ENCODE measurements around the gene ITFG1. TPM values are rescaled to one million over a fixed set of nuclear protein-coding genes. Genes with fewer than 3 reads are reported as not detected.
"Not testable (repeated sequence)": the region's sequence is repeated elsewhere in the genome, so short reads cannot be mapped to it uniquely, and the experiment has no call there.

The ITFG1 gene
- total RNA-seq, 1 donor from 2014 or later = 71.3 TPM

DNA sequence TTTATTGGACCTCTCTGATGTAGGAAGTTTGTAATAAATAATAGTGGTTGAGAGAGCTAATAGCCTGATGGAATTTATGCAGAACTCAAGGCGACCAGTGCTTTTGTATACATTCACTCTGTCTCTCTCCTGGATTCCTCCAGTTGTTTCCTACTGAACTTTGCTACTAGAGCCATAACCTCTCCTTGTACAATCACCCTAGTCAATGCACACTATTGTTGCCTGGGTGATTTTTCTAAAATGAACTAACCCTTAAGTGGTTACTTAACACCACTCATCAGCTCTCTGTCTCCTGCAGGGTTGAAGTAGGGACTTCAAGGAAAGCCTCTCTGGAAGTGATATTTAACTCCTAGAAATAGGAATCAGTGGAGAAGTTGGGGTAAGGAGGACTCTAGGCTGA, 9.9 kb upstream of the ITFG1 start:
- intact Hi-C loops (cut with micrococcal nuclease) = no loop called here
- H3K36me3 ChIP-seq = no peaks in the 10 kb centered on the region
- no peaks in the 10 kb centered on the region for H3K27me3 ChIP-seq (ENCODE audit: low read depth)
- no peaks in the 10 kb centered on the region for H3K9me3 ChIP-seq (replicated peaks)
- TF ChIP-seq, protein P1, sequence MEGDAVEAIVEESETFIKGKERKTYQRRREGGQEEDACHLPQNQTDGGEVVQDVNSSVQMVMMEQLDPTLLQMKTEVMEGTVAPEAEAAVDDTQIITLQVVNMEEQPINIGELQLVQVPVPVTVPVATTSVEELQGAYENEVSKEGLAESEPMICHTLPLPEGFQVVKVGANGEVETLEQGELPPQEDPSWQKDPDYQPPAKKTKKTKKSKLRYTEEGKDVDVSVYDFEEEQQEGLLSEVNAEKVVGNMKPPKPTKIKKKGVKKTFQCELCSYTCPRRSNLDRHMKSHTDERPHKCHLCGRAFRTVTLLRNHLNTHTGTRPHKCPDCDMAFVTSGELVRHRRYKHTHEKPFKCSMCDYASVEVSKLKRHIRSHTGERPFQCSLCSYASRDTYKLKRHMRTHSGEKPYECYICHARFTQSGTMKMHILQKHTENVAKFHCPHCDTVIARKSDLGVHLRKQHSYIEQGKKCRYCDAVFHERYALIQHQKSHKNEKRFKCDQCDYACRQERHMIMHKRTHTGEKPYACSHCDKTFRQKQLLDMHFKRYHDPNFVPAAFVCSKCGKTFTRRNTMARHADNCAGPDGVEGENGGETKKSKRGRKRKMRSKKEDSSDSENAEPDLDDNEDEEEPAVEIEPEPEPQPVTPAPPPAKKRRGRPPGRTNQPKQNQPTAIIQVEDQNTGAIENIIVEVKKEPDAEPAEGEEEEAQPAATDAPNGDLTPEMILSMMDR (IDR thresholded peaks at IDR 0.05; ENCODE audit: borderline replicate concordance) = no peak
- H3K4me1 ChIP-seq = peaks cover 77% of the 10 kb centered on the region
- H3K4me3 ChIP-seq = no peak overlapping the region
- H3K27ac ChIP-seq (replicated peaks) = no peak overlapping the region
- no peak for DNase-seq

DNA sequence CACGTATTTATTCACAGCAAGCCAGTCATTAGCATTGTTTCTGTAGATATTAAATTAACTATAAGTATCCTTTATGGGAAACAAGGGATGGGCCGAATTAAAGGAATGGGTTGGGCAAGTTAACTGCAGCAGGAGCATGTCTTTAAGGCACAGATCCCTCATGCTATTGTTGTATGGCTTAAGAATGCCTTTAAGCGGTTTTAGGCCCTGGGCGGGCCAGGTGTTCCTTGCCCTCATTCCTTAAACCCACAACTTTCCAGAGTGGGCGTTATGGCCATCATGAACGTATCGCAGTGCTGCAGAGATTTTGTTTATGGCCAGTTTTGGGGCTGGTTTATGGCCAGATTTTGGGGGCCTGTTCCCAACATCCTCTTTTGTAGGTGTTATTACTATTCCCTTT, 9.3 kb upstream of the ITFG1 start:
- H3K27ac ChIP-seq (replicated peaks) = no peak overlapping the region
- no peaks in the 10 kb centered on the region for H3K9me3 ChIP-seq (replicated peaks)
- no peaks in the 10 kb centered on the region for H3K36me3 ChIP-seq
- H3K27me3 ChIP-seq (ENCODE audit: low read depth) = no peaks in the 10 kb centered on the region
- H3K4me3 ChIP-seq = no peak overlapping the region
- intact Hi-C loops (cut with micrococcal nuclease) = no loop called here
- no peak for DNase-seq
- H3K4me1 ChIP-seq = peaks cover 77% of the 10 kb centered on the region
- TF ChIP-seq, protein P1 (IDR thresholded peaks at IDR 0.05; ENCODE audit: borderline replicate concordance) = no peak

DNA sequence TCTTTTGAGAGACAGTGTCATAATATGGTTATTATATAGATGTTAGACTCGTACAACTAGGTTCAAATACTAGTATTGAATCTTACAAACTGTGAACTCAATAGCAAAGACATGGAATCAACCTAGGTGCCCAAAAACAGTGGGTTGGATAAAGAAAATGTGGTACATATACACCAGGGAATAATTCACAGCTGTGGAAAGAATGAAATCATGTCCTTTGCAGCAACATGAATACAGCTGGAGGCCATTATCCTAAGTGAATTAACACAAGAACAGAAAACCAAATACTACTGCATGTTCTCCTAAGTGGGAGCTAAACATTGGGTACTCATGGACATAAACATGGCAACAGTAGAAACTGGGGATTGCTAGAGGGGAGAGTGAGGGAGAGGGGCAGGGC, 8.4 kb upstream of the ITFG1 start:
- peak overlapping the region; percentile 11 for H3K27ac ChIP-seq (replicated peaks)
- no peak for DNase-seq
- H3K4me3 ChIP-seq = no peak overlapping the region
- H3K27me3 ChIP-seq (ENCODE audit: low read depth) = no peaks in the 10 kb centered on the region
- no peaks in the 10 kb centered on the region for H3K36me3 ChIP-seq
- TF ChIP-seq, protein P1 (IDR thresholded peaks at IDR 0.05; ENCODE audit: borderline replicate concordance) = no peak
- no peaks in the 10 kb centered on the region for H3K9me3 ChIP-seq (replicated peaks)
- H3K4me1 ChIP-seq = peaks cover 81% of the 10 kb centered on the region
- intact Hi-C loops (cut with micrococcal nuclease) = no loop called here

DNA sequence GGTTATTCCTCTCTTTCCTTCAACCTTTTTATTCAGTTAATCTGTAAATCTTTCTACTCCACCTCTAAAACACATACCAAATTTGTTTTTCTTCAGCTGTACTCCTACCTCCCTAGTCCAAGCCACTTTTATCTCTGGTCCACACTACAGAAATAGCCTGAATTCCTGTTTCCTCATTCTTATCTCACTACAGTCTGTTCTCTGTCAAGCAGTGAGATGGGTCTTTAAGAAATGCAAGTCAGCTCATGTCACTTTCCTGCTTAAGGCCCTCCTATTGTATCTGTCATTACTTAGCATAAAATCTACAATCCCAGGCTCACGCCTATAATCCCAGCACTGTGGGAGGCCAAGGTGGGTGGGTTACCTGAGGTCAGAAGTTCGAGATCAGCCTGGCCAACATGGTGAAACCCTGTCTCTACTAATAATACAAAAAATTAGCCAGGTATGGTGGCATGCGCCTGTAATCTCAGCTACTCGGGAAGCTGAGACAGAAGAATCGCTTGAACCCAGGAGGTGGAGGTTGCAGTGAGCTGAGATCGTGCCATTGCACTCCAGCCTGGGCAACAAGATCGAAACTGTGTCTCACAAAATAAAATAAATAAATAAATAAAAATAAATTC, 7.3 kb upstream of the ITFG1 start:
- H3K4me3 ChIP-seq; H3K36me3 ChIP-seq; intact Hi-C loops (cut with micrococcal nuclease); DNase-seq; H3K27me3 ChIP-seq (ENCODE audit: low read depth); H3K9me3 ChIP-seq (replicated peaks): not testable (repeated sequence)
- Histone ChIP-seq H3K27ac (replicated peaks) (peak overlapping the region; percentile 37), H3K4me1 (peaks cover 82% of the 10 kb centered on the region)

DNA sequence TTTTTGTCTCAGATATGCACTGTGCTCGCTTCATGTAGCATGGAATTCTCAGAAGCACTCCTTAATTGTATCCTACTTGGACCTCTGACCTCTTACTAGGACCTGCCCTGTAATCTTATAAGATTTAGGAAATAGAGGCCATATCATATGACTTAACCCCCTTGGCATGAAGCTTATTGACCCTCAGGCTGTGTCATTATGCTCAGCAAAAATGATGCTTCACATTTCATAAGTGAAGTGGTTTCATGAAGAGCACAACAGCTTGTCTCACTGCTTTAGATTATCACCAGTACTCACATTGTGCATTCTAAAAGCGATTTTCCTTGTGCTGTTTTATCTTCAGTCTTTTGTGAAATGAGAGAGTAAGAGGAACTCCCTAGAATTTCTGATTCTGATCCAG, 6.6 kb upstream of the ITFG1 start:
- Histone ChIP-seq H3K4me3 (peak overlapping the region; percentile 3), H3K9me3 (replicated peaks) (no peaks in the 10 kb centered on the region), H3K4me1 (peaks cover 87% of the 10 kb centered on the region), H3K27me3 (ENCODE audit: low read depth) (no peaks in the 10 kb centered on the region), H3K27ac (replicated peaks) (peak overlapping the region; percentile 37), H3K36me3 (no peaks in the 10 kb centered on the region)
- DNase-seq = no peak
- intact Hi-C loops (cut with micrococcal nuclease) = no loop called here
- TF ChIP-seq, protein P1 (IDR thresholded peaks at IDR 0.05; ENCODE audit: borderline replicate concordance) = no peak

DNA sequence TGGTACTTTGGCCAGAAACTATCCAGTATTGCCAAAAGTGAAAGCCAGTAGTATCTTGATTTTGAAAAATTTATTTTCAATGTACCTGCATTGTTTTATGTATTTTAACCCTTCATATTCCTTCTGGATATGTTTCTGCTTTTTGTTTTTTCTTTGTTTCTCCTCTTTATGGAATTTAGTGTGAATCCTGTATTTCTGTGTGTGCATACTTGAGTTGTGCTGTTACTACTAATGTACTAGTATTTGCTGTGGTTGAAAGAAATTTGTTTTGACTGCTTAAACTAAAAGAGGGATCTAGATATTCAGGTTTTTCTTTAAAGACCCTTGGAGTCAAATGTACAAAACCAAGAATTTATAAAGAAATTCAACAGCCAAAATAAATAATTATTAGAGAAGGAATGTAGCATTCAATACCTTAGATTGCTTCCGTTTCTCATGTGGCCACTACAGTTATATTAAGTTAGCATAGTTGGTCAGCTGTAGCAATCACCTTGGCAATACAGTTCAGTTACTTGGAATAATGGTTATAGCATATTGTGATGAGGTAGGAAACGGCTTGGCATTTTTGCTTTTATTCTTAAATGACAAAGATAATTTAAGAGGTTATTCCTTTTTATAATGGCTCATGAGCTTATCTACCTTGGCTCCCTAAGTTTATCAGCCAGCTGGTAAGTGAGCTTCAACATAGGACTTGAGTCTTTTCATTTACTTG, 5.2 kb upstream of the ITFG1 start:
- H3K4me1 ChIP-seq = peaks cover 98% of the 10 kb centered on the region
- H3K27me3 ChIP-seq (ENCODE audit: low read depth) = no peaks in the 10 kb centered on the region
- H3K4me3 ChIP-seq = no peak overlapping the region
- no peaks in the 10 kb centered on the region for H3K9me3 ChIP-seq (replicated peaks)
- intact Hi-C loops (cut with micrococcal nuclease) = no loop called here
- no peak for DNase-seq
- H3K27ac ChIP-seq (replicated peaks) = peak overlapping the region; percentile 25
- no peaks in the 10 kb centered on the region for H3K36me3 ChIP-seq
- TF ChIP-seq, protein P1 (IDR thresholded peaks at IDR 0.05; ENCODE audit: borderline replicate concordance) = no peak
